ENCODE data around the gene FBXW9. TPM values are rescaled to one million over a fixed set of nuclear protein-coding genes. Genes with fewer than 3 reads are reported as not detected.

FBXW9 gene
- total and polyA plus RNA-seq, 2 of the 13 experiments (the other 11 are each of a cell fraction or from before 2014, with no cell fraction given), result 5.7 to 6.1 TPM

GRCh38 chr19:12721656-12722565 is 25.5 kb upstream of the FBXW9 start (continued):
- TF ChIP-seq, protein P1, sequence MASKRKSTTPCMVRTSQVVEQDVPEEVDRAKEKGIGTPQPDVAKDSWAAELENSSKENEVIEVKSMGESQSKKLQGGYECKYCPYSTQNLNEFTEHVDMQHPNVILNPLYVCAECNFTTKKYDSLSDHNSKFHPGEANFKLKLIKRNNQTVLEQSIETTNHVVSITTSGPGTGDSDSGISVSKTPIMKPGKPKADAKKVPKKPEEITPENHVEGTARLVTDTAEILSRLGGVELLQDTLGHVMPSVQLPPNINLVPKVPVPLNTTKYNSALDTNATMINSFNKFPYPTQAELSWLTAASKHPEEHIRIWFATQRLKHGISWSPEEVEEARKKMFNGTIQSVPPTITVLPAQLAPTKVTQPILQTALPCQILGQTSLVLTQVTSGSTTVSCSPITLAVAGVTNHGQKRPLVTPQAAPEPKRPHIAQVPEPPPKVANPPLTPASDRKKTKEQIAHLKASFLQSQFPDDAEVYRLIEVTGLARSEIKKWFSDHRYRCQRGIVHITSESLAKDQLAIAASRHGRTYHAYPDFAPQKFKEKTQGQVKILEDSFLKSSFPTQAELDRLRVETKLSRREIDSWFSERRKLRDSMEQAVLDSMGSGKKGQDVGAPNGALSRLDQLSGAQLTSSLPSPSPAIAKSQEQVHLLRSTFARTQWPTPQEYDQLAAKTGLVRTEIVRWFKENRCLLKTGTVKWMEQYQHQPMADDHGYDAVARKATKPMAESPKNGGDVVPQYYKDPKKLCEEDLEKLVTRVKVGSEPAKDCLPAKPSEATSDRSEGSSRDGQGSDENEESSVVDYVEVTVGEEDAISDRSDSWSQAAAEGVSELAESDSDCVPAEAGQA (IDR thresholded peaks at IDR 0.05; ENCODE audit: low read depth), result no peak
- TF ChIP-seq, protein P1 (CRISPR knock-in tag; IDR thresholded peaks at IDR 0.05; ENCODE audit: borderline replicate concordance), result no peak
- TF ChIP-seq ZUFSP (CRISPR knock-in tag; IDR thresholded peaks at IDR 0.05; ENCODE audit: borderline replicate concordance) (no peak), POLR2A (IDR thresholded peaks at IDR 0.05; ENCODE audit: insufficient read depth in 1 of 2, low read depth in 2 of 2, low read length in 2 of 2) (peak in 1 of 2 experiments; percentile 49; a peak in 1 of 4 replicates), STAG1 (CRISPR knock-in tag; IDR thresholded peaks at IDR 0.05) (no peak), ZBTB8A (CRISPR knock-in tag; IDR thresholded peaks at IDR 0.05; ENCODE audit: borderline replicate concordance, low read depth) (no peak), AGO2 (optimal IDR thresholded peaks at IDR 0.05; ENCODE audit: low read depth, low read length) (peak; percentile 70), SP4 (CRISPR knock-in tag; IDR thresholded peaks at IDR 0.05) (no peak), NCOA1 (CRISPR knock-in tag; IDR thresholded peaks at IDR 0.05) (peak; percentile 64; the same call in 1 of the 2 replicates), LCORL (IDR thresholded peaks at IDR 0.05) (no peak), LCORL (CRISPR knock-in tag; IDR thresholded peaks at IDR 0.05) (peak; percentile 46; the same call in 1 of the 2 replicates), FIP1L1 (IDR thresholded peaks at IDR 0.05; ENCODE audit: borderline replicate concordance, insufficient read depth, low read depth, low read length) (no peak)
- TF ChIP-seq, protein P2, sequence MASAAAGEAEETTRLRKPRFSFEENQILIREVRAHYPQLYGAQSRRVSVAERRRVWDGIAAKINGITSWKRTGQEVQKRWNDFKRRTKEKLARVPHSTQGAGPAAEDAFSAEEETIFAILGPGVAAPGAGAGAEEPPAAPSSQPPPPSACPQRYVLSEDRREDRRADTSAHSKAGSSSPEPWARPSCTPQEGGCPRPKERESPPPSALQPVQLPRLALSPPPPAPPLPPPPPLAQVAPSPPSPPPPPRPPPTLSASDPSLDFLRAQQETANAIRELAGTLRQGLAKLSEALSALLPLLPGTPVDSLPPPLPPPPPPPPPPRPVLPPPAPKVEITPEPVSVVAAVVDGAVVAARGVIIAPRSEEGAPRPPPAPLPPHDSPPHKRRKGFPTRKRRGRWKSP (CRISPR knock-in tag; IDR thresholded peaks at IDR 0.05), result no peak
- TF ChIP-seq, protein P3, sequence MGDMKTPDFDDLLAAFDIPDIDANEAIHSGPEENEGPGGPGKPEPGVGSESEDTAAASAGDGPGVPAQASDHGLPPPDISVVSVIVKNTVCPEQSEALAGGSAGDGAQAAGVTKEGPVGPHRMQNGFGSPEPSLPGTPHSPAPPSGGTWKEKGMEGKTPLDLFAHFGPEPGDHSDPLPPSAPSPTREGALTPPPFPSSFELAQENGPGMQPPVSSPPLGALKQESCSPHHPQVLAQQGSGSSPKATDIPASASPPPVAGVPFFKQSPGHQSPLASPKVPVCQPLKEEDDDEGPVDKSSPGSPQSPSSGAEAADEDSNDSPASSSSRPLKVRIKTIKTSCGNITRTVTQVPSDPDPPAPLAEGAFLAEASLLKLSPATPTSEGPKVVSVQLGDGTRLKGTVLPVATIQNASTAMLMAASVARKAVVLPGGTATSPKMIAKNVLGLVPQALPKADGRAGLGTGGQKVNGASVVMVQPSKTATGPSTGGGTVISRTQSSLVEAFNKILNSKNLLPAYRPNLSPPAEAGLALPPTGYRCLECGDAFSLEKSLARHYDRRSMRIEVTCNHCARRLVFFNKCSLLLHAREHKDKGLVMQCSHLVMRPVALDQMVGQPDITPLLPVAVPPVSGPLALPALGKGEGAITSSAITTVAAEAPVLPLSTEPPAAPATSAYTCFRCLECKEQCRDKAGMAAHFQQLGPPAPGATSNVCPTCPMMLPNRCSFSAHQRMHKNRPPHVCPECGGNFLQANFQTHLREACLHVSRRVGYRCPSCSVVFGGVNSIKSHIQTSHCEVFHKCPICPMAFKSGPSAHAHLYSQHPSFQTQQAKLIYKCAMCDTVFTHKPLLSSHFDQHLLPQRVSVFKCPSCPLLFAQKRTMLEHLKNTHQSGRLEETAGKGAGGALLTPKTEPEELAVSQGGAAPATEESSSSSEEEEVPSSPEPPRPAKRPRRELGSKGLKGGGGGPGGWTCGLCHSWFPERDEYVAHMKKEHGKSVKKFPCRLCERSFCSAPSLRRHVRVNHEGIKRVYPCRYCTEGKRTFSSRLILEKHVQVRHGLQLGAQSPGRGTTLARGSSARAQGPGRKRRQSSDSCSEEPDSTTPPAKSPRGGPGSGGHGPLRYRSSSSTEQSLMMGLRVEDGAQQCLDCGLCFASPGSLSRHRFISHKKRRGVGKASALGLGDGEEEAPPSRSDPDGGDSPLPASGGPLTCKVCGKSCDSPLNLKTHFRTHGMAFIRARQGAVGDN (CRISPR knock-in tag; IDR thresholded peaks at IDR 0.05), result peak; percentile 1; the same call in 1 of the 2 replicates
